Nephron progenitor cell (in vitro differentiated cells): Measurements from ENCODE around the gene GPM6B.

Experiments
- DNase-seq: peaks from one replicate; pipeline ENCODE4 v3.0.0; 2021
- H3K27ac Mint-ChIP-seq: 2 replicates; pipeline ENCODE4 v1.8.0; 2021; ENCODE audit warnings: mild to moderate bottlenecking, moderate library complexity, mixed read lengths
- H3K27me3 Mint-ChIP-seq: 2 replicates; pipeline ENCODE4 v1.8.0; 2021; ENCODE audit warnings: mild to moderate bottlenecking, low read depth, mixed read lengths; ENCODE audit not compliant: poor library complexity
- H3K36me3 Mint-ChIP-seq: 2 replicates; pipeline ENCODE4 v1.8.0; 2021; ENCODE audit warnings: low read depth, mixed read lengths
- H3K4me1 Mint-ChIP-seq: 2 replicates; pipeline ENCODE4 v1.8.0; 2021; ENCODE audit warnings: mixed read lengths
- H3K4me3 Mint-ChIP-seq: 2 replicates; pipeline ENCODE4 v1.8.0; 2021; ENCODE audit warnings: mild to moderate bottlenecking, moderate library complexity, mixed read lengths
- H3K9me3 Mint-ChIP-seq: 2 replicates; pipeline ENCODE4 v1.8.0; 2021; ENCODE audit warnings: mild to moderate bottlenecking, moderate library complexity, mixed read lengths
- CTCF ChIP-seq: fragments of 200-600 bp; sonication (generic); IDR thresholded peaks from 2 replicates; pipeline ENCODE4 v1.5.0; 2021; ENCODE audit warnings: antibody characterized with exemption

GPM6B gene

GRCh38 chrX:13747836-13748235 is 69.1 kb downstream of the GPM6B start:
- no peaks in the 10 kb centered on the region for H3K4me1 Mint-ChIP-seq
- DNase-seq, result no peak
- H3K36me3 Mint-ChIP-seq, result peaks cover 30% of the 10 kb centered on the region
- peaks cover 13% of the 10 kb centered on the region for H3K9me3 Mint-ChIP-seq
- no peaks in the 10 kb centered on the region for H3K27me3 Mint-ChIP-seq
- TF ChIP-seq CTCF, result peak; percentile 26
- H3K4me3 Mint-ChIP-seq, result no peak overlapping the region
- H3K27ac Mint-ChIP-seq, result no peak overlapping the region

GRCh38 chrX:13742397-13743176 is 74.3 kb downstream of the GPM6B start:
- DNase-seq, result no peak
- H3K4me3 Mint-ChIP-seq, result no peak overlapping the region
- H3K27ac Mint-ChIP-seq, result no peak overlapping the region
- TF ChIP-seq CTCF, result no peak
- H3K36me3 Mint-ChIP-seq, result peaks cover 24% of the 10 kb centered on the region
- no peaks in the 10 kb centered on the region for H3K27me3 Mint-ChIP-seq
- H3K9me3 Mint-ChIP-seq, result peaks cover 15% of the 10 kb centered on the region
- H3K4me1 Mint-ChIP-seq, result no peaks in the 10 kb centered on the region

GRCh38 chrX:13741695-13742094 is 75.2 kb downstream of the GPM6B start:
- peaks cover 25% of the 10 kb centered on the region for H3K36me3 Mint-ChIP-seq
- peaks cover 3% of the 10 kb centered on the region for H3K4me1 Mint-ChIP-seq
- no peaks in the 10 kb centered on the region for H3K27me3 Mint-ChIP-seq
- peak overlapping the region; percentile 83 for H3K27ac Mint-ChIP-seq
- peaks cover 11% of the 10 kb centered on the region for H3K9me3 Mint-ChIP-seq
- no peak overlapping the region for H3K4me3 Mint-ChIP-seq
- DNase-seq, result no peak
- TF ChIP-seq CTCF, result no peak

- Mint-ChIP-seq H3K4me3 (peak within 1 kb of the TSS; percentile 87), H3K27me3 (no peaks in the 10 kb centered on the region)
Observed at GRCh38 chrX:13734278-13735172, 82.4 kb downstream of the GPM6B start, which contains the start of the genes OFD1 and TRAPPC2. TSS of gene OFD1 (plus strand) at chrX:13734748. CDS start at chrX:13735072, 324 bp downstream. TSS of gene TRAPPC2 (minus strand) at chrX:13734620. CDS start at chrX:13719963, 14,657 bp downstream.

GRCh38 chrX:13733506-13733905 is 83.4 kb downstream of the GPM6B start:
- Mint-ChIP-seq H3K4me1 (peaks cover 38% of the 10 kb centered on the region), H3K4me3 (peak overlapping the region; percentile 87), H3K27me3 (no peaks in the 10 kb centered on the region), H3K9me3 (peaks cover 45% of the 10 kb centered on the region), H3K36me3 (peaks cover 42% of the 10 kb centered on the region), H3K27ac (peak overlapping the region; percentile 46)
- no peak for DNase-seq
- TF ChIP-seq CTCF, result no peak

More at GRCh38 chrX:13734278-13735172, 82.4 kb downstream of the GPM6B start, which contains the start of the genes OFD1 and TRAPPC2:
- DNase-seq, result peak; percentile 87
- no peak for TF ChIP-seq CTCF
- Mint-ChIP-seq H3K4me1 (peaks cover 38% of the 10 kb centered on the region), H3K9me3 (peaks cover 35% of the 10 kb centered on the region), H3K27ac (peak within 1 kb of the TSS; percentile 91), H3K36me3 (peaks cover 32% of the 10 kb centered on the region)
